GM04504 (cell line): ENCODE results near the gene ARHGAP24.

Experiments used
- DNase-seq: peaks from one replicate; pipeline ENCODE4 v3.0.0-alpha.2; 2012; ENCODE audit warnings: low read depth

The ARHGAP24 gene

GRCh38 chr4:85580489-85580888 is 105.5 kb downstream of the ARHGAP24 start:
- no peak for DNase-seq

- no peak for DNase-seq
Measured at GRCh38 chr4:85587952-85588351, 113.0 kb downstream of the ARHGAP24 start.

GRCh38 chr4:85591406-85592098 is 116.6 kb downstream of the ARHGAP24 start:
- DNase-seq, result no peak

GRCh38 chr4:85595098-85595775 is 120.3 kb downstream of the ARHGAP24 start:
- DNase-seq, result no peak

- DNase-seq, result no peak
Measured at GRCh38 chr4:85595796-85596559, 121.0 kb downstream of the ARHGAP24 start.

- DNase-seq, result no peak
Measured at GRCh38 chr4:85598936-85599335, 124.0 kb downstream of the ARHGAP24 start.

- DNase-seq, result no peak
Measured at GRCh38 chr4:85600501-85600900, 125.6 kb downstream of the ARHGAP24 start.

GRCh38 chr4:85603437-85604336 is 128.7 kb downstream of the ARHGAP24 start:
- no peak for DNase-seq

GRCh38 chr4:85606505-85606904 is 131.6 kb downstream of the ARHGAP24 start:
- no peak for DNase-seq

- DNase-seq, result no peak
Measured at GRCh38 chr4:85607624-85608023, 132.7 kb downstream of the ARHGAP24 start.

GRCh38 chr4:85610450-85610849 is 135.5 kb downstream of the ARHGAP24 start:
- no peak for DNase-seq

- no peak for DNase-seq
Measured at GRCh38 chr4:85611661-85612060, 136.7 kb downstream of the ARHGAP24 start.

- DNase-seq, result no peak
Measured at GRCh38 chr4:85613901-85614300, 139.0 kb downstream of the ARHGAP24 start.

- no peak for DNase-seq
Measured at GRCh38 chr4:85615952-85616351, 141.0 kb downstream of the ARHGAP24 start.

GRCh38 chr4:85617202-85617601 is 142.3 kb downstream of the ARHGAP24 start:
- DNase-seq, result no peak

GRCh38 chr4:85632981-85633380 is 158.0 kb downstream of the ARHGAP24 start:
- DNase-seq, result no peak

- no peak for DNase-seq
Measured at GRCh38 chr4:85637778-85638177, 162.8 kb downstream of the ARHGAP24 start.

GRCh38 chr4:85639946-85640345 is 165.0 kb downstream of the ARHGAP24 start:
- DNase-seq, result no peak

GRCh38 chr4:85642356-85643100 is 167.6 kb downstream of the ARHGAP24 start:
- DNase-seq, result no peak

GRCh38 chr4:85644061-85644460 is 169.1 kb downstream of the ARHGAP24 start:
- no peak for DNase-seq

- no peak for DNase-seq
Measured at GRCh38 chr4:85650908-85651307, 176.0 kb downstream of the ARHGAP24 start.
